Right lobe of liver (tissue), 4 donors: ENCODE results near the gene OST4.

Source experiments
- POLR2A ChIP-seq: fragments of 450-650 bp; IDR thresholded peaks from one replicate; pipeline ENCODE4 v1.6.1; 2017; ENCODE audit warnings: antibody characterized with exemption, mild to moderate bottlenecking
- TF ChIP-seq, protein P1 (sequence below), 4 donors: fragments of 200-600 bp in 3 of 4; fragments of 450-650 bp in 1 of 4; IDR thresholded peaks; one replicate each; pipeline versions ENCODE4 v1.5.1 to v1.8.0; 2016 to 2022; ENCODE audit warnings: antibody characterized with exemption in 4 of 4, mild to moderate bottlenecking in 2 of 4
- donor health status: DM: no; HTN: no; CAD: no.
- donor health status: DM: no; HTN: no; CAD: no.
- donor health status: DM: no; HTN: yes; CAD: no.

DNA sequence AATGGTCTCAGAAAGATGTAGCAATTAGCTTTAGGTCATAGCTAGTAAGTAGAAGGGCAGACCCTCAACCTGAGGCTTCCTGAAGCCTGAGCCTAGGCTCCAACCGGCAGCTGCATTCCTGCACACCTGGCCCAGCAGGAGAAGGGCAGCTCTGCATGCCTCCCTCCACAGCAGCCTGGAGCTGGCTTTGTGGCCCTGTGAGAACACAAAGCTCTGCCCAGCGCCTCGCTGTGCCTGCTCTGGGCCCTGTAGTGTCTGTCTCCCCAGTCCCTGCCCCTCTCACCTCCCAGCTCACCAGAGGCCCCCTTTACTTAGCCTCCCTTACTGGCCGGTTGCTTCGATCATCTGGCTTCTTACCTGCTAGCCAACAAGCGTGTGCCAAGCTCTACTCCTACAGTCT is 32.0 kb downstream of the OST4 start:
- TF ChIP-seq, protein P1, sequence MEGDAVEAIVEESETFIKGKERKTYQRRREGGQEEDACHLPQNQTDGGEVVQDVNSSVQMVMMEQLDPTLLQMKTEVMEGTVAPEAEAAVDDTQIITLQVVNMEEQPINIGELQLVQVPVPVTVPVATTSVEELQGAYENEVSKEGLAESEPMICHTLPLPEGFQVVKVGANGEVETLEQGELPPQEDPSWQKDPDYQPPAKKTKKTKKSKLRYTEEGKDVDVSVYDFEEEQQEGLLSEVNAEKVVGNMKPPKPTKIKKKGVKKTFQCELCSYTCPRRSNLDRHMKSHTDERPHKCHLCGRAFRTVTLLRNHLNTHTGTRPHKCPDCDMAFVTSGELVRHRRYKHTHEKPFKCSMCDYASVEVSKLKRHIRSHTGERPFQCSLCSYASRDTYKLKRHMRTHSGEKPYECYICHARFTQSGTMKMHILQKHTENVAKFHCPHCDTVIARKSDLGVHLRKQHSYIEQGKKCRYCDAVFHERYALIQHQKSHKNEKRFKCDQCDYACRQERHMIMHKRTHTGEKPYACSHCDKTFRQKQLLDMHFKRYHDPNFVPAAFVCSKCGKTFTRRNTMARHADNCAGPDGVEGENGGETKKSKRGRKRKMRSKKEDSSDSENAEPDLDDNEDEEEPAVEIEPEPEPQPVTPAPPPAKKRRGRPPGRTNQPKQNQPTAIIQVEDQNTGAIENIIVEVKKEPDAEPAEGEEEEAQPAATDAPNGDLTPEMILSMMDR (IDR thresholded peaks at IDR 0.05), result no peak
- TF ChIP-seq POLR2A, result no peak
